Right renal cortex interstitium (tissue), 3 donors: ENCODE data around the gene CDH22. TPM values are rescaled to one million over a fixed set of nuclear protein-coding genes. Genes with fewer than 3 reads are reported as not detected.

Experiments used
- DNase-seq, 3 donors: peaks; one replicate each; pipeline ENCODE4 v3.0.0-alpha.2; 2013; ENCODE audit warnings: low read depth in 3 of 3, low spot score in 2 of 3
- polyA plus RNA-seq, 3 donors: library from polyadenylated mRNA; unstranded; fragments of 120-200 nt; gene quantifications; one replicate each; pipeline ENCODE4 v1.2.1, GENCODE V29; 2013; ENCODE audit not compliant: insufficient read length in 3 of 3

CDH22 gene
- polyA plus RNA-seq, 3 donors, result not detected

- no peak for DNase-seq
These were observed 36.3 kb upstream of the CDH22 start for GRCh38 chr20:46344488-46345162.

- no peak for DNase-seq
These were observed 35.7 kb upstream of the CDH22 start for GRCh38 chr20:46343975-46344357.

GRCh38 chr20:46343348-46343974 is 35.2 kb upstream of the CDH22 start:
- DNase-seq, result no peak

- DNase-seq, result no peak
These were observed 34.4 kb upstream of the CDH22 start for GRCh38 chr20:46342451-46343347.

- no peak for DNase-seq
These were observed 33.7 kb upstream of the CDH22 start for GRCh38 chr20:46342010-46342378.

GRCh38 chr20:46341074-46342009 is 33.0 kb upstream of the CDH22 start:
- no peak for DNase-seq

GRCh38 chr20:46339037-46339436 is 30.7 kb upstream of the CDH22 start:
- no peak for DNase-seq

GRCh38 chr20:46336735-46337134 is 28.4 kb upstream of the CDH22 start:
- no peak for DNase-seq

- no peak for DNase-seq
These were observed 26.1 kb upstream of the CDH22 start for GRCh38 chr20:46334303-46334904.

GRCh38 chr20:46333161-46333991 is 25.1 kb upstream of the CDH22 start:
- no peak for DNase-seq

- no peak for DNase-seq
These were observed 24.3 kb upstream of the CDH22 start for GRCh38 chr20:46332373-46333160.

- DNase-seq, result no peak
These were observed 23.5 kb upstream of the CDH22 start for GRCh38 chr20:46331611-46332361.

- no peak for DNase-seq
These were observed 22.6 kb upstream of the CDH22 start for GRCh38 chr20:46330831-46331371.

- no peak for DNase-seq
These were observed 21.9 kb upstream of the CDH22 start for GRCh38 chr20:46330072-46330763.

- DNase-seq, result no peak
These were observed 20.0 kb upstream of the CDH22 start for GRCh38 chr20:46328200-46328882.

GRCh38 chr20:46327557-46327956 is 19.3 kb upstream of the CDH22 start:
- DNase-seq, result no peak
